ENCODE results near the gene WDR47. TPM values are rescaled to one million over a fixed set of nuclear protein-coding genes. Genes with fewer than 3 reads are reported as not detected.

WDR47 gene
- total RNA-seq, 1 experiment from 2014 or later, result 9.3 TPM

- H3K79me2 ChIP-seq (ENCODE audit: insufficient read depth, low read length), result peaks cover 36% of the 10 kb centered on the region
- no peaks in the 10 kb centered on the region; the same call in 1 of the 2 replicates for H4K20me1 ChIP-seq (ENCODE audit: insufficient read depth)
- peaks cover 6 to 9% of the 10 kb centered on the region in 2 experiments; a peak in 3 of 4 replicates for H3K36me3 ChIP-seq (ENCODE audit: control insufficient read depth in 1 of 2, insufficient read depth in 2 of 2, low read length in 2 of 2)
Observed at GRCh38 chr1:109067883-109068282, 26.0 kb upstream of the WDR47 start.

More at GRCh38 chr1:109067883-109068282, 26.0 kb upstream of the WDR47 start:
- Histone ChIP-seq H3K27me3 (ENCODE audit: insufficient read depth, low read length) (no peaks in the 10 kb centered on the region), H3K4me2 (ENCODE audit: low read length) (no peak overlapping the region), H2AFZ (ENCODE audit: low read depth, low read length, poor library complexity, severe bottlenecking) (no peak overlapping the region), H3K4me3 (replicated peaks in 1 of 2; ENCODE audit: low read depth in 1 of 2, low read length in 2 of 2) (no peak overlapping the region), H3K27ac (ENCODE audit: low read depth, low read length) (no peak overlapping the region), H3K9ac (ENCODE audit: low read length) (no peak overlapping the region), H3K9me3 (ENCODE audit: control insufficient read depth in 1 of 2, insufficient read depth in 1 of 2, low read depth in 1 of 2, low read length in 2 of 2) (no peaks in the 10 kb centered on the region), H3K4me1 (ENCODE audit: control insufficient read depth in 1 of 2, insufficient read depth in 2 of 2, low read length in 2 of 2) (no peaks in the 10 kb centered on the region), H3K9me2 (ENCODE audit: insufficient read depth) (no peaks in the 10 kb centered on the region; the same call in 1 of the 2 replicates)
- ChIA-PET POLR2A (no interaction called here), CTCF (no interaction called here), RAD21 (ENCODE audit: low non-redundant PET in 1 of 2, low total read pairs in 2 of 2, uncharacterized antibody in 2 of 2, unreplicated experiment in 2 of 2) (no interaction called here)
- intact Hi-C loops (cut with micrococcal nuclease), result no loop called here
- BruUV-seq (replicated peaks), result no TSS peak
- TF ChIP-seq ATF3 (IDR thresholded peaks at IDR 0.05), result no peak
- no peak for TF ChIP-seq EZH2 (IDR thresholded peaks at IDR 0.05)
- TF ChIP-seq, protein P1, sequence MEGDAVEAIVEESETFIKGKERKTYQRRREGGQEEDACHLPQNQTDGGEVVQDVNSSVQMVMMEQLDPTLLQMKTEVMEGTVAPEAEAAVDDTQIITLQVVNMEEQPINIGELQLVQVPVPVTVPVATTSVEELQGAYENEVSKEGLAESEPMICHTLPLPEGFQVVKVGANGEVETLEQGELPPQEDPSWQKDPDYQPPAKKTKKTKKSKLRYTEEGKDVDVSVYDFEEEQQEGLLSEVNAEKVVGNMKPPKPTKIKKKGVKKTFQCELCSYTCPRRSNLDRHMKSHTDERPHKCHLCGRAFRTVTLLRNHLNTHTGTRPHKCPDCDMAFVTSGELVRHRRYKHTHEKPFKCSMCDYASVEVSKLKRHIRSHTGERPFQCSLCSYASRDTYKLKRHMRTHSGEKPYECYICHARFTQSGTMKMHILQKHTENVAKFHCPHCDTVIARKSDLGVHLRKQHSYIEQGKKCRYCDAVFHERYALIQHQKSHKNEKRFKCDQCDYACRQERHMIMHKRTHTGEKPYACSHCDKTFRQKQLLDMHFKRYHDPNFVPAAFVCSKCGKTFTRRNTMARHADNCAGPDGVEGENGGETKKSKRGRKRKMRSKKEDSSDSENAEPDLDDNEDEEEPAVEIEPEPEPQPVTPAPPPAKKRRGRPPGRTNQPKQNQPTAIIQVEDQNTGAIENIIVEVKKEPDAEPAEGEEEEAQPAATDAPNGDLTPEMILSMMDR (IDR thresholded peaks at IDR 0.05 in 2 of 3, conservative IDR thresholded peaks at IDR 0.05 in 1 of 3; ENCODE audit: borderline replicate concordance in 1 of 3, insufficient read depth in 1 of 3, low read depth in 2 of 3, low read length in 2 of 3), result no peak
- TF ChIP-seq JUND (IDR thresholded peaks at IDR 0.05), result no peak
- TF ChIP-seq YY1 (IDR thresholded peaks at IDR 0.05; ENCODE audit: extremely low read depth, insufficient replicate concordance, low read depth, low read length), result no peak
- TF ChIP-seq POLR2AphosphoS5 (IDR thresholded peaks at IDR 0.05; ENCODE audit: low read depth, low read length), result no peak
- TF ChIP-seq TCF7L2 (IDR thresholded peaks at IDR 0.05; ENCODE audit: borderline replicate concordance, extremely low read depth, insufficient read depth, insufficient read length), result no peak
- no peak for TF ChIP-seq ELF1 (IDR thresholded peaks at IDR 0.05; ENCODE audit: borderline replicate concordance, low read depth)
- no peak for TF ChIP-seq RAD21 (IDR thresholded peaks at IDR 0.05; ENCODE audit: low read depth)
- TF ChIP-seq POLR2A (IDR thresholded peaks at IDR 0.05; ENCODE audit: borderline replicate concordance, extremely low read depth, insufficient read depth, insufficient read length), result no peak
- TF ChIP-seq EGR1 (IDR thresholded peaks at IDR 0.05; ENCODE audit: low read depth), result no peak
- TF ChIP-seq ZFX (IDR thresholded peaks at IDR 0.05), result no peak
- TF ChIP-seq REST (IDR thresholded peaks at IDR 0.05; ENCODE audit: low read depth), result no peak
- no peak for TF ChIP-seq SP1 (IDR thresholded peaks at IDR 0.05; ENCODE audit: low read depth)
- TF ChIP-seq CBX3 (IDR thresholded peaks at IDR 0.05; ENCODE audit: low read depth), result no peak
- no peak for TF ChIP-seq ZNF274 (IDR thresholded peaks at IDR 0.05; ENCODE audit: low read depth, low read length)
- TF ChIP-seq, protein P2, sequence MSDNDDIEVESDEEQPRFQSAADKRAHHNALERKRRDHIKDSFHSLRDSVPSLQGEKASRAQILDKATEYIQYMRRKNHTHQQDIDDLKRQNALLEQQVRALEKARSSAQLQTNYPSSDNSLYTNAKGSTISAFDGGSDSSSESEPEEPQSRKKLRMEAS (IDR thresholded peaks at IDR 0.05), result no peak
- no peak for TF ChIP-seq SRF (IDR thresholded peaks at IDR 0.05; ENCODE audit: low read depth)
- TF ChIP-seq, protein P3, sequence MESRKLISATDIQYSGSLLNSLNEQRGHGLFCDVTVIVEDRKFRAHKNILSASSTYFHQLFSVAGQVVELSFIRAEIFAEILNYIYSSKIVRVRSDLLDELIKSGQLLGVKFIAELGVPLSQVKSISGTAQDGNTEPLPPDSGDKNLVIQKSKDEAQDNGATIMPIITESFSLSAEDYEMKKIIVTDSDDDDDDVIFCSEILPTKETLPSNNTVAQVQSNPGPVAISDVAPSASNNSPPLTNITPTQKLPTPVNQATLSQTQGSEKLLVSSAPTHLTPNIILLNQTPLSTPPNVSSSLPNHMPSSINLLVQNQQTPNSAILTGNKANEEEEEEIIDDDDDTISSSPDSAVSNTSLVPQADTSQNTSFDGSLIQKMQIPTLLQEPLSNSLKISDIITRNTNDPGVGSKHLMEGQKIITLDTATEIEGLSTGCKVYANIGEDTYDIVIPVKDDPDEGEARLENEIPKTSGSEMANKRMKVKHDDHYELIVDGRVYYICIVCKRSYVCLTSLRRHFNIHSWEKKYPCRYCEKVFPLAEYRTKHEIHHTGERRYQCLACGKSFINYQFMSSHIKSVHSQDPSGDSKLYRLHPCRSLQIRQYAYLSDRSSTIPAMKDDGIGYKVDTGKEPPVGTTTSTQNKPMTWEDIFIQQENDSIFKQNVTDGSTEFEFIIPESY (IDR thresholded peaks at IDR 0.05; ENCODE audit: extremely low read depth, insufficient replicate concordance, low read length), result no peak
- no peak for TF ChIP-seq CEBPB (IDR thresholded peaks at IDR 0.05; ENCODE audit: low read depth)
- no peak for DNase-seq (ENCODE audit: low read depth, low spot score)
- no peak for ATAC-seq
